ENCODE results near the gene DOCK3.

GRCh38 chr3:51190827-51191226, 516.1 kb downstream of the DOCK3 start:
- TF ChIP-seq REST (IDR thresholded peaks at IDR 0.05; ENCODE audit: insufficient read depth in 1 of 2, low read depth in 2 of 2, low read length in 2 of 2) (no peak), TAF1 (IDR thresholded peaks at IDR 0.05; ENCODE audit: borderline replicate concordance, insufficient read depth, low read length) (no peak)

Data from PFSK-1 (cell line).